OCI-M2 (cell line): ENCODE measurements around the gene TCL1B.
"Not testable (repeated sequence)": the region's sequence is repeated elsewhere in the genome, so short reads cannot be mapped to it uniquely, and the experiment has no call there.

ENCODE experiments used
- DNase-seq: peaks from one replicate; lab custom pipeline; 2025; ENCODE audit not compliant: unreplicated experiment; lab: John Stamatoyannopoulos, UW

The TCL1B gene

GRCh38 chr14:95700221-95700976 lies 14.2 kb downstream of the TCL1B start:
- no peak for DNase-seq

GRCh38 chr14:95701846-95702221 lies 15.6 kb downstream of the TCL1B start:
- no peak for DNase-seq

- DNase-seq: no peak
Measured at GRCh38 chr14:95703341-95703740, 17.1 kb downstream of the TCL1B start.

- DNase-seq: no peak
Measured at GRCh38 chr14:95703805-95704204, 17.6 kb downstream of the TCL1B start.

- no peak for DNase-seq
Measured at GRCh38 chr14:95705518-95705917, 19.3 kb downstream of the TCL1B start.

- DNase-seq: no peak
Measured at GRCh38 chr14:95707327-95707726, 21.1 kb downstream of the TCL1B start.

- no peak for DNase-seq
Measured at GRCh38 chr14:95710106-95710505, 23.9 kb downstream of the TCL1B start.

GRCh38 chr14:95711476-95712176 lies 25.4 kb downstream of the TCL1B start:
- DNase-seq: no peak

GRCh38 chr14:95712398-95712797 lies 26.2 kb downstream of the TCL1B start:
- no peak for DNase-seq

- no peak for DNase-seq
Measured at GRCh38 chr14:95713596-95714371, 27.6 kb downstream of the TCL1B start, which contains the start of gene TCL1A. Gene TCL1A, minus strand, starts transcription at chr14:95714125. Its CDS starts 59 bp downstream, at chr14:95714066.

GRCh38 chr14:95722525-95723190 lies 36.4 kb downstream of the TCL1B start:
- no peak for DNase-seq

- no peak for DNase-seq
Measured at GRCh38 chr14:95725685-95726336, 39.6 kb downstream of the TCL1B start.

- DNase-seq: no peak
Measured at GRCh38 chr14:95727056-95727700, 41.0 kb downstream of the TCL1B start.

GRCh38 chr14:95729402-95730028 lies 43.3 kb downstream of the TCL1B start:
- not testable (repeated sequence) for DNase-seq

GRCh38 chr14:95730126-95730525 lies 43.9 kb downstream of the TCL1B start:
- DNase-seq: no peak

- DNase-seq: no peak
Measured at GRCh38 chr14:95733212-95733611, 47.0 kb downstream of the TCL1B start.

- no peak for DNase-seq
Measured at GRCh38 chr14:95739356-95739755, 53.1 kb downstream of the TCL1B start.

GRCh38 chr14:95741038-95741490 lies 54.8 kb downstream of the TCL1B start:
- no peak for DNase-seq

- no peak for DNase-seq
Measured at GRCh38 chr14:95741781-95742180, 55.6 kb downstream of the TCL1B start.
